ENCODE measurements around the gene TPST2.
A peak's percentile ranks its signal among the peaks of the same experiment; 100 is the strongest.

The TPST2 gene

DNA sequence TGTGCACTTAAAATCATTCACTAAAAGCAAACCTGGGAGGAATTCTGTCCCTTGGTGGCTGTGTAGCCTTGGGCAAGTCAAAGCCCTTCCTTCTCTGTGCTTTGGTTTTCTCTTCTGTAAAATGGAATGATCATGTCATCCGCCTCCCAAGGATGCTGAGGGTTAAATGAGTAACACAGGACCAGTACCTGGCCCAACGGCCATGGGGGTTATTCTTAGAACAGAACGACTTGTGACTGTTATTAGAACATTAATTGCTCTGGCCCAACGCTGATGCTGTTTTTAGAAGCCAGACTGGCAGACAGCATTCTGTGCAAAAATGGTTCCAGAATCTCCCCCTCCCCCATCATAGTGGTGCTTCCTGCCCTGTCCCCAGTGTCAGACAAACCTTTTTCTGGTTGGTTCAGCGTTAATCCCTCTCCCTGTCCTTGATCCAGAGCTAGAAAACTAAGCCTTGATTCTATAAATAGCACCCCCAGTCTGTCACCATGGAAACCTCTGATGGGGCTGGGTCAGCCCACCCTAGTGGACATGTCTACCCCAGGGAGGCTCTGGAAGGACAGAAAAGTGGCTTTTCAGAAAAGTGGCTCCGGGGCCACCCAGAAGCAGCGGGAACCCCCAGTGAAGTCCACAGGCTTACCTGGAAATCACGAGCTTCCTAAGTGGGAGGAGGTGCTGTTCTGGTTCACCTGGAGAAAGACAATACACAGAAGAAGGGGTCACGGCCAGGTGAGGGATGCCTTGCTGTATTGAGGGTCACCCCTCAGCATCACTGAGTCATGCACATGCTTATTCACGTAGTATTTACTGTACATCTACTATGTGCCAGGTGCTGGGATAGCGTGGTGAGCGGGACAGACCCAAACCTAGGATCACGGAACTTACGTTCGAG lies 62.1 kb downstream of the TPST2 start:
- no peak for DNase-seq

DNA sequence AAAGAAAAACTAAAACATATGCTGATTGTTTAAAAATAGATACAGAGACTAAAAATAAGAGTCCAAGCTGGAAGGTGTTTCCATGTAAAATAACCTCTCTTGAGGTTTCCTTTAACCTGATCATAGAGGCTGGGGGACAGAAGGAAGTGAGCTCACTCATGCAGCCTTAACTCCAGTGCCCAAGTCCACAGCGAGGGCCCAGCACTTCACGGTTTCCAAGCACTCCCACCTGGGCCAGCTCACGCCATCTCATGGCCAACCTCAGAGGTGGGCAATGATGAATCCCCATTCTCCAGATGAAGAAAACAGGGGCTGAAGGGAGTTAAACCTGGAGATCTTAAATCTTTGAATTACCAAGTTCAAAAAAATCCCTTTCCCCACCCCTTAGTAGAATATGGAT lies 62.8 kb downstream of the TPST2 start:
- DNase-seq: no peak

DNA sequence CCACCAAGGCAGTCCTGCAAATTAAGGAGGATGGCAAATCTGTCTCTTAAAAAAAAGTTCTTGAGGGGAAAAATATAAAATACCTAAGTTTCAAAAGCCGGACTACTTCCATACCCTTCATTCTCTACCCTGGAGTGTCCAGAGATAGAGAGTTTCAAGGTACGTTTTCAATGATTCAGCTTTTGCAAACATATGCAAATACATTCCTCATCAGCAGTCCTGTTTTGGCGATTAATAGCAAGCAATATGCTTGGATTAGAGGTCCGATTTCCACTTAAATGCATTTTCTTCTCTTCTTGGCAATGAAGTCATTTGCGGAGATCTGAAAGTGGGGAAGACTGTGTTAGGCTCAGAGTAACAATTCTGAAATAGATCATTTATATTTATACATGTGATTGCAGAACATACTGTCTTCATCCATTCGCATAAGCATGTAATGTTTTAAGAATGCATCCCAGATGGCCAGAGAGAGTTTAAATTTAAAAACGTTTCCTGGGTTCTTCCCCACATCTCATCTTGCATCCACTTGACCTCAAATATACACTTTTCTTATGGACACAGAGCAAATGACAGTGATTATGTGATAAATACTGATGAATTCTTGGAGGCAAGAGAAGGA lies 63.9 kb downstream of the TPST2 start:
- DNase-seq: no peak

DNA sequence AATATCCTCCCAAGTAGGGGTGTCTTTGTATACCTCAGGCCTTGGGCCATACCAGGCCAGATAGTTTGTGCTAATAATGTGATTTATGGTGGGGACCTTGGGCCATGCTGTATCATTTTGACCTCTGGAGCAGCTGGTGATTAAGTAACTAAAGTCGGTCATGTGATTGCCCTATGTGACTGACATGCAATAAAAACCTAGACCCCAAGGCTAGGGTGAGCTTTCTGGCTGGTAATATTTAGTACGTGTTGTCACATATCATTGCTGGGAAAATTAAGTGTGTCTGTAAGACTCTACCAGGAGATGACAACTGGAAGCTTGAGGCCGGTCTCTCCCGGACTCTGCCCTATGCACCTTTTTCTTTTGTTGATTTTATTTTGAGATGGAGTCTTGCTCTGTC lies 65.1 kb downstream of the TPST2 start:
- DNase-seq: no peak

DNA sequence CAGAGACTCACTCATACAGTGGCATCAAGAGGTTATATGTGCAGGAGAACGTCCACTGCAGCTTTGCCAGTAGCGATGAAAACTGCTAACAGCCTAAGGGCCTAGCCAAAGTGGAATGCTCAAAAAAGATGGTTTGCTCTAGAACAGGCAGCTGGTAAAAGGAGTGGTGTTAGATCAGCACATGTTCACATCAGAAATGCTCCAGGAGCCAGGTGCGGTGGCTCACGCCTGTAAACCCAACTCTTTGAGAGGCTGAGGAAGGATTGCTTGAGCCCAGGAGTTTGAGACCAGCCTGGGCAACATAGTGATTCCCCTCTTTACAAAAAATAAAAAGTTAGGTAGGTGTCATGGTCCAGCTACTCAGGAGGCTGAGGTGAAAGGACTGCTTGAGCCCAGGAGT lies 67.3 kb downstream of the TPST2 start:
- no peak for DNase-seq

DNA sequence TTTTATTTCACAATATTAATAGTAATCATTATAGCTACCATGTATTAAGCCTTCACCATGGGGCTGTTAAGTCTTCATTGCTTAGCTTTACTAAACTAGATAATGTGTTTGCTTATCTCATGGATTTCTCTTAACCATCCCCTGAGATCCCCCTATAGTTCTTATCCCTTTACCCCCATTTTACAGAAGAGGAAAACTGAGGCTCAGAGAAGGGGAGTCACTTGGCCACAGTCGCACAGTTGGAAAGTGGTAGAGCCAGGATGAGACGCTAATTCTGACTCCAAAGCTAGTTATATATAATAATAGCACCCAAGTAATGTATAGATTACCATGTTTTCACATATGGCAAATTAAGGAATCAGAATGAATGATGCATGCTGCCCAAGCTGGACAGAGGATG lies 67.9 kb downstream of the TPST2 start:
- DNase-seq: no peak

DNA sequence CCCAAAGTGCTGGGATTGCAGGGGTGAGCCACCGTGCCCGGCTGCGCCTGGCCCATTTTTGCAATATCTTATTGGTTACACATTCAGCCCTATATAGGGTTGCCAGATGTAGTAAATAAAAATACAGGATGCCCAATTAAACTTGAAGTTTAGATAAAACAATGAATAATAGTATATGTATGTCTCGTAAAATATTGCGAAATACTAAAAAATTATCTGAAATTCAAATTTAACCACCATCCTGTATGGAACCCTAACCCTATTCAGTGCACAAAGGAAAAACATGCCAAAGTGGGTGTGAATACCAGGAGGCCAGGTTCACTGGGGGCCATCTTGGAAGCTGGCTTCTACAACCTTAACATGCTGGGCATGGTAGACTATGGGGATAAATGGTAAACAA lies 72.5 kb downstream of the TPST2 start:
- DNase-seq: no peak

DNA sequence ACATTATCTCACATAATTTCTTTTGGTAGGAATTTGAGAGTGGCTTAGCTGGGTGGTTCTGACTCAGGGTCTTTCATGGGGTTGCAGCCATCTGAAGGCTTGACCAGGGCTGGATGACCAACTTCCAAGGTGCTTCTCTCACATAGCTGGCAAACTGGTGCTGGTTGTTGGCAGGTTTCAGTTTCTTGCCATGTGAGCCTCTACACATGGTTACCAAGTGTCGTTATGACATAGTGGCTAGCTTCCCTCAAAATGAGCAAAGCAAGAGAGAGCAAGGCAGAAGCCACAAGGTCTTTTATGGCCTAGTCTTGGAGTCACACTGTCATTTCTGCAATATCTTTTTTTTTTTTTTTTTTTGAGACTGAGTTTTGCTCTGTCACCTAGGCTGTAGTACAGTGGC lies 73.4 kb downstream of the TPST2 start:
- no peak for DNase-seq

DNA sequence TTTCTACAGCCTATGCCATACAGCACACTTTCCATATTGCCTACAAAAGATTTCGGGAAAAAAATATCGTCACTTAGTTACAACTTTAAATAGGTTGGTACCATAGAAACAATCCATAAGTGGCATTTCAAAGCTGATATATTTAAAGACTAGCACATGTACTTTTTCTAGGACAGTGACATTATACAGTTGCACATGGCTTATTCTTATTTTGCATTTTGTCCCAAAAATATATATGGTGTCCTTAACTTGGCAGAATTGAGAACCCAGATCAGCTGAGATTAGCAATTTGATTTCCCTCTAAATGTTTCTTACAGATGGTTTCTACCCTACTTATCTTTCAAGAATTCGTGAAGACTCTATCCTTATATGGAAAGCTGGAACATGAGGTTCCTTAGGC lies 74.0 kb downstream of the TPST2 start:
- DNase-seq: no peak

DNA sequence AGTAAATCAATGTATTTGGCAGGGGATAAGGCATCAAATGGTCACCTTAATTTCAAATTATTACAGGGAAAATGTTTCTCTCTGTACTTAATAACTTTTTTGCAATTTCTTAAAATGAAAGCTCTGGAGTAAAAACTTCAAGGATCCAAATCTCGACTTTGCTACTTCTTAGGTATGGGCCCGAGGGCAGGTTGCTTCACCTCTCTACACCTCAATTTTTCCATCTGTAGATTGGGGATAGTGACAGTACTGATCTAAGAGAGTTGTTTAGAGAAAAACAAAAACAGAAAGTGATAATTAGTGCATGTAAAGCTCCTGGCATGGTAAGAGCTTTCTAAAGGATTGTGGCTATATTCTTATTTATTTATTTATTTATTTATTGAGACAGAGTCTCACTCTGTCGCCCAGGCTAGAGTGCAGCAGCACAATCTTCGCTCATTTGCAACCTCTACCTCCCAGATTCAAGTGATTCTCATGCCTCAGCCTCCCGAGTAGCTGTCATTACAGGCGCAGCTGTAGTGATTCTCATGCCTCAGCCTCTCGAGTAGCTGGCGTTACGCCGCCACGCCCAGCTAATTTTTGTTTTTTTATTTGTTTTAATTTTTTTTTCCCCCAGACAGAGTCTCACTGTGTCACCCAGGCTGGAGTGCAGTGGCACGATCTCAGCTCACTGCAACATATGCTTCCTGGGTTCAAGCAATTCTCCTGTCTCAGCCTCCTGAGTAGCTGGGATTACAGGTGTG lies 75.3 kb downstream of the TPST2 start:
- no peak for DNase-seq

DNA sequence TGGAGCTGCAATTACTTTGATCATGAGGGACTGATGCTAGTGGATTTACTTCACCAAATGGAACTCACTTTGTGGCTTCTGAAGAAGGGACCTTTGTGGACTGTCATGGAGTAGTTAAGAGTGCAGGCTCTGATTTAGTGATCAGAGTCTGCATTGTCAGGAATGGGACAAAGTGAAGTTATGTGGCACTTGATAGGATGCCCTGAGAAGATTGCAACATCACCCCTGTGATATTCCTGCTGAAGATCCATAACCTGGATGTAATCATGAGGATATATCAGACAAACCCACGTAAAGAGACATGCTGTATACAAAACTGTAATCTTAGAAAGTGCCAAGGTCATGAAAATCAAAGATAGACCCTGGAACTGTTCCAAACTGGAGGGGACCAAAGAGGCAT lies 76.1 kb downstream of the TPST2 start:
- DNase-seq: no peak

DNA sequence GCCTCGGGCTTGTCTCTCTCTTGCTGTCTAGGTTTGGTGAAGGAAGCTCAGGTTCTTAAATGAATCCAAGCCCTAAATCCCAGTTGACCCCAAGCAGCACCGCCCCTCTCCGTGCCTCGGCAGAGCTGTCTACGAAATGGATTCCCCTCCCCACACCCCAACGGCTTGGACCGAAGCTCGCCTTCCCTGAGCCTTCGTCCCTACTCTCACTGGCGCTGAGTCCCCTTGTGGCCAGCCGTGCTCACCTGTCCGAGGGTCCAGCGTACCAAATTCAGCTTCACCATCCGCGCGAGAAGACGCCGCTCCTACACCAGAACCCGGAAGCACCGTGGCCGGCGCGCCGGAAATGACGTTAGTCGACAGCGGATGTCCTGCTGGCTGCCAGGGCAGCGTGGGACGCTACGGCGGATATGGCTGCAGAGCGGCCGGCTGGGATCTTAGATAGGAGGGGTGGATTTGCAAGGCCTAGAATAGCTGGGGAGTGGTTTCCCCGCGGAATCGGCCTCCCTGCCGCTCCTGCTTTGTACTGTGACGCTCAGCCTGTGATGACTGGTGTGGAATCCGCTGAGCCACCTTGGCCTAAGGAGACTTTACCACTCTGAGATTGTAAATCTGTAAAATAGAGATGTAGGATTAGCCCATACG lies 77.7 kb downstream of the TPST2 start, which contains the start of gene TFIP11:
TFIP11 (minus strand) TSS at position 325 of the 645 bp plus-strand sequence. CDS start 2,201 bp downstream, outside the sequence.
- peak; percentile 67 to 77 for DNase-seq

DNA sequence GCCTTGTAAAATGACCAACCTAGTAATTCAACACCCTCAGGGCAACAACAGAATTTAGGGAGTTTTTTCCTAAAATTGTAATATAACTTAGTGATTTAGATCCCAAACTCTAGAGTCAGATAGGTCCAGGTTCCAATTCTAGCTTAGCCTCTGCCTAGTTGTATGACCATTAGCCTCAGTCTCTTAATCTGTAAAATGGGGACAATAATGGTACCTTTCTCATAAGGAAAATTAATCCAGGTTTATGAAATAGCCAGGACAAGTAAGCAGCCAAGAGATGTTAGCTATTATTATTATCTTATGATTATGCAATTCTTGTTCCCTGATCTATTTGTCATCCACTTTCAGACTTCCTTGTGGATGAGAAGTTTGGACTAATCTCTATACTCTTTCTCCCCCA lies 81.8 kb downstream of the TPST2 start:
- DNase-seq: no peak

DNA sequence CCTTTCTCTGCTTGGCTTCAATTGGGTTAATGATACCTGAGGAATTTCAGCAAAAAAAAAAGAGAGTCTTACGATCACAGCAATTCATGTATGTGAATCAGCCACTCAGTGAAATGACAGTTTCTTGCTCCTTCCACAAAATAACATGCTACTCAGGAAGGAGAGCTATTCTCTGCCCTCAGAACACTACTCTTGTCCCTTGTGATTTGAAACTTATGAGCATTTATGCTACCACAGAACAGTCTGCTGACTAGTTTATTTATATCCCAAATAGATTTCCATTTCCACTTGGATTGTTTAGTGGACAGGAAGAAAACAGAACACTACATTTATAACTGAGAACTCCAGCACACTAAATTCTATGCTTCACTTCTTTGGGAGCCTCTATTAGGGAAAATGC lies 86.2 kb downstream of the TPST2 start:
- no peak for DNase-seq

DNA sequence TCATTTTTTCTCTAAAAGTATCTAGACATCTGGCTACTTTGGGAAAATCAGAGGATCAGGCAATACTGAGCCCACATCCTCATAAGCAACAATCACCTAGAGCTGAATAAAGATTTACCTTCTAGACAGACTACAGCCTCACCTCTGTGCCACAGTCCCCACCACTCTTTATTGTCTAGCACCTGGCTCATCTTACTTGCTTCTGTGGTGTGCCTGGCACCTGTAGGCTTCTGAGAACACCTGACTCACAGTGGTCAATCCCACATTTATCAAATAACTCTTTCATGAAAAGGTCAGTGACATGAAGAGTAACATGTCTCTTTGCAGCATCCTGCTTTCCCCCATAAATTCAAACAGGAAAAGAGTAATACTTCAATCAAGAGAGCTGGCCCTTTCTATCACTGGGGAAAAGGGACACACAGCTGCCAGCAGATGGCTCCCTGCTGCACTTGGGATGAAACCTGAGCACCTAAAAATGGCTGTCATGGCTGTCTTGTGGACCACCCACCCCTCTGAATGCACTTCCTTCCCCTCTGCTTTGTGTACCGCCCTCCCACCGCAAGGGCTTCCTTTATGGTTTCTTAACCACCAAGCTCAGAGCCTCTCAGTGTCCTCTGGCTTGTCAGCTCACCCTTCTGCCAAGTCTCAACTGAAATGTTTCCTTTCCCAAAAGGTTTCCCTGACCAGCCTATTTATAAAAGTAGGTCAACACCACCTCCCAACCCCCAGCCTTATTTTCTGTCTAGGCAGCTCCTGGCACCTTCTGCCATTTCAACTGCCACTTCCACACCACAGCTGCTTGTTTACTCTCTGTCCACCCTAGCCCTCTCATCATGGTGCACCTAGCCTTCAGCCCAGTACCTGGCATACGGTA lies 87.0 kb downstream of the TPST2 start:
- peak; percentile 95 to 96 for DNase-seq

DNA sequence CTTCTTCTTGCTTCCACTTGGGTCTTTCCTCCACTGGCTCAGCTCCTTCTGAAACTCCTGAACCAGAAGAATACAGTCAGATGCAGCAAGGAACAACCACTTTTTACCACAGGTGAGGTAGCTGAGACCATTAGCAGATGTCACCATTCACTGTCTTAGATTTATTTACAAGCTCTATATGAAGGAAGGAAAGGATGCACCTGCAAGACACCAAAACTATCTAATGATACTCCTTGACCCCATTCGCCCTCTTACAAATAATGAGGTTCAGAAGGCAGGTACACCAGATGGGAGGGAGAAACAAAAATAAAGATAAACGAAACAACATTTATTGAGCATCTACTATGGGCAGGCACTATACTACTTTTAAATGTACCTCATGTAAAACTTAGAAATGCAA lies 87.9 kb downstream of the TPST2 start:
- DNase-seq: no peak

DNA sequence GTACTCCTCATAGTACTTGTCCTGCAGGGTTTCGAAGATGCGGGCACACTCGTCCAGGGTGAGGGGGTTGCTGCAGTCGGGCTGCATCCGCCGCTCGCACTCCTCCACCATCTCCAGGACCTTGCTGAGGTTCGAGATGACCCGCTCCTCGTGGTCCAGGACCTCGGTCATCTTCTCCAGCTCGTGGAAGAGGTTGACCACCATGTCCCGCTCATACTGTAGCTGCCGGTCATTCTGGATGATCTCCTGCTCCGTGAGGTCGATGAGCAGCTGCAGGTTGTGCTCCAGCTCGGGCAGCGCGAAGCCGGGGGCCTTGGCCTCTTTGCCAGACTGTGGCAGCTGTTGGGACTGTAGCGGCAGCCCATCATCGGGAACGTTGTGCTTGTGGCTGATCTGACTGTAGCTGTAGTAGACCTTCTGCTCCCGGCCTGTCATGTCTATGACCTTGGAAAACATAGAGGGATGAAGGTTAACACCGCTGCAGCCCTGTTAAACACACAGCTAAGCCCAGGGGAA lies 90.7 kb downstream of the TPST2 start:
- no peak for DNase-seq

DNA sequence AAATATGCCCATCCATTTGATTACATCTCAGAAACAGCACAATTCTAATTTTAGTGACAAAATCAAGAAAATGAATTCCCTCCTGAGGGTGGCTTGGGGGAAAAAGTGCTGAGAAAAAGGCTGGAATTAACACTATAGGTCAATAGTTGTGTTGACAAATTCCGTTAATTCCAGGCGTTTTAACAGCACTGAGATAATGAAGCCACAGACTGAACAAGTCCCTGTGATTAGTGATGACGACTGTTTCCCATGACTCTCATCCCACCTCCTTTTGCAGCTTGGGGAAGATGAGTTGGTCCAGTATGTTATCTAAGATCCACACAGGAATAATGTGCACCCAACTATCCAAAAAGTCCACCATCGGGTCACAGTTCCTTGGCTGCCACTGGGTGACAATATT lies 93.5 kb downstream of the TPST2 start:
- DNase-seq: no peak

DNA sequence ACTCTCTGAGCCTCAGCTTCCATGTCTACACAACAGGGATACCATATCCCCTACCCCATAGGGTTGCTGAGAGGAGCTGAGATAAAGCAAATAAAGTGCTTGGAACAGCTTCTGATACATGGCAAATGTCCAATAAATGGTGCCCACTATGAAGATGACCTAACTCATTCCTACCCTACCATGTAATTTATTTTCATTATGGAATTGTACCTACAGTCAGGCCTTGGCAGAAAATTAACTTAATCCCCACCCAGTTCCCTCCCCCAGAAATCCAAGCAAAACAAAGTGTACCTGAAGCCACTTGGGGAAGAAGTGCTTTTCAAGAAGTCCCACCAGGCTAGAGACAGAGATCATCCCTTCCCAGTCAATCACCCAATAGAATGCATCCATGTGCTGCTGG lies 95.4 kb downstream of the TPST2 start:
- DNase-seq: no peak

DNA sequence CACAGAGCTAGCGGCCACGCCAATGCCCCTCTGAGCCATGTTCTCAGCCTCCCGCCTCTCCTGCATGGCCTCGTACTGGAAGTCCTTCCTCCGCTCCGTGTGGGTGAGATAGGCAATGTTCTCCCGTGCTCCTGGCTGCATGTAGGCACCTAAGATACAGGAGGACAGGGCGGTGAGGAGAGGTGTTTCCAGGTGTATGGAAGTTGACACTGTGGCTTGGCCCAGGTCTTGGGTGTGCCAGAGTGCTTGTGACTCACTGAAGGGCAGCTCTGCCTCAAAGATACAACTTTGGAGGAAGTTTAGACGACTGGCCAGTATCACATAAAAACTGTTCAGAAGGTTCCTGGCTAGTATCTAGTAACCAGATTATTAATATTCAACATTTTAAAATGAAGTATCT lies 97.7 kb downstream of the TPST2 start:
- no peak for DNase-seq

DNA sequence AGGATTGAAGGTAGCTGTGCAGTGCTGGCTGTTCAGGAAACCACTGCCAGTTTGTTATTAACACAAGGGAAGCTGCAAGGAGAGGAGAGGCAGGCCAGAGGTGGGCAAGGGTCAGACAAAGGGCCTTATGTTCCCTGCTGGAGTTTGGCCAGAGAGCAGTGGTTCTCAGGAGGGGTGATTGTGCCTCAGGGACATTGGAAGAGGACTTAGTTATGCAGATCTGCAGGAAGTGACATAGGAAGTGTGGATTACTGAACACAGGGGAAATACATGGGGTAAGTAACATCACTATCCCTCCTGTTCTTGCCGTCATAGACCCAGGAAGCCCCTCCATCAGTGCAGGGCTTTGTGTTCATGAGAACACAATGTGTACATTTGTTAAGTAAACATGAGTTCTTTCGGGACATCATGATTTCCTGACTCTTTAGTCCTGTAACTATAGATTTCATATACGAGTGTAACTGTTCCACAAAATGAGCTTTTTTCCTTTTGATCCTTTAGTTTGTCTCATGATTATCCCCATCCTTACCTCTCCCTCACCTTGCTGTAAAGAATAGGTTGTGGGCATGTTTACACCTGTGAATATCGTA lies 100.4 kb downstream of the TPST2 start:
- no peak for DNase-seq

DNA sequence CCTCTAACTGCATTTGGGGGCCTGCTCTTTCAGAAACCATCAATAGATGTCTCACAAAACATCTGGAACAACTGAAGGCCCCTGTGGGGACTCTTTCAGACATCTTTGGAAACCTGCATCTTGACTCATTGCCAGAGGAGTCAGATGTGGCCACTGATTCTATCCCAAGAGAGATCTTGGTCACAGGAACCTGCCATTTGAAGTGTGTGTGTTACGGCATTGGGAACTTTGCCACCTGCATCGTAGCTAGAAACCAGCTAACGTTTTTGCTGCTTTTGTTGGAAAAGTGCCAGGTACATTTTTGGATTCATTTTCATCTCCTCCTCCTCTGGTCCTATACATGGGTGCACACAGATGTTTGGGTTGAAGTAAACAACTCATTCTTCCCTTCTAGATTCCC lies 101.9 kb downstream of the TPST2 start:
- DNase-seq: no peak

Measured in Kasumi-1 (cell line).